Activated CD4-positive, alpha-beta T cell treated with anti-CD3 and anti-CD28 coated beads for 24 hours (primary cell): ENCODE measurements around the gene MRPL54.

Experiments used
- DNase-seq, 2 donors: peaks; one replicate each; pipeline ENCODE4 v3.0.0-alpha.2; 2020; ENCODE audit warnings: low read depth in 2 of 2

Gene MRPL54

GRCh38 chr19:3762501-3763459 lies at the start of gene MRPL54:
MRPL54 (plus strand) TSS chr19:3762682; CDS start chr19:3762701, 19 bp downstream.
- peak; percentile 98 to 99 for DNase-seq

DNA sequence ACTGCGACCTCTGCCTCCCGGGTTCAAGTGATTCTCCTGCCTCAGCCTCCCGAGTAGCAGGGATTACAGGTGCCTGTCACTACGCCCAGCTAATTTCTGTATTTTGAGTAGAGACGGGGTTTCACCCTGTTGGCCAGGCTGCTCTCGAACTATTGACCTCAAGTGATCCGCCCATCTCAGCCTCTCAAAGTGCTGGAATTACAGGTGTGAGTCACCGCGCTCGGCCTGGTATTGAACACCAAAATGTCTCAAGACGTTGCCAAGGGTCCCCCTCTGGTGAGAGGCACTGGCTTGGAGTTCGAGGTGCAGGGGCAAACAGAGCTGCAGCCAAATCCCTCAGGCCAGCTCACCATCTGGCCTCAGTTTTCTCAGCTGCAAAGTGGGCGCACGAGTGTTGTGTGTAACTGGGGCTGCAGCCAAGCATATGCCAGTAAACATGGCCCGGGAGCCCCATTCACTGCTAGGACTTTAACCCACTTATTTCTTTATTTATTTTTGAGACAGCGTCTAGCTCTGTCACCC lies 46.3 kb upstream of the MRPL54 start:
- no peak for DNase-seq

GRCh38 chr19:3719868-3720267 lies 42.6 kb upstream of the MRPL54 start:
- DNase-seq = no peak

DNA sequence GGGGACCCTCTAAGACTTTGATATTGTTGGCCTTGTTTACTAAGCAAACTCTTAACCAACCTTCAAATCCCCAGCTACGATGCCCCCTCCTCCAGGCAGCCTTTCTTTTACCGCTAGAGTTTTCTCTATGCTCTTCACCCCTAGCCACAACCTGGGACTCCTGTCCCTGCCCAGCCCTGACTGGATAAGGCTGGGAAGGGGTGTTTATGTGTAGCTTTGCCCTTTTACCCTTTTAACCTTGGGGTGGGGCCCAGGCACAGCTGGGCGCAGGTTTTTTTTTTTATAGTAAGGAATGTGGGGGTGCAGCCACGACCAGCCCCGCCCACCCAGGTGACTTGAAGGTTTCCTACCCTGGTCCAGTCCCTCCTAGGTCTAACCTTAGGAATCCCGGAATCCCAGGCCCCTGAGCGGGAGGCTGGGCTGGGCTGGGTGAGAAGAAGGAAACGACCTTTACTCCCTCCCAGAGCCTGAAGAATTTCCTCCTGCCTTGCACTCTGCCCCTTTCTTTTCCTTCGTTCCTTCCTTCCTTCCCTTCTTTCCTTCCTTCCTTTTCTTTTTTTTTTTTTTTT lies 42.0 kb upstream of the MRPL54 start:
- no peak for DNase-seq

- DNase-seq = peak; percentile 85 to 87
These were observed 41.2 kb upstream of the MRPL54 start for GRCh38 chr19:3721131-3721886.

- no peak for DNase-seq
These were observed 40.5 kb upstream of the MRPL54 start for GRCh38 chr19:3721887-3722442.

DNA sequence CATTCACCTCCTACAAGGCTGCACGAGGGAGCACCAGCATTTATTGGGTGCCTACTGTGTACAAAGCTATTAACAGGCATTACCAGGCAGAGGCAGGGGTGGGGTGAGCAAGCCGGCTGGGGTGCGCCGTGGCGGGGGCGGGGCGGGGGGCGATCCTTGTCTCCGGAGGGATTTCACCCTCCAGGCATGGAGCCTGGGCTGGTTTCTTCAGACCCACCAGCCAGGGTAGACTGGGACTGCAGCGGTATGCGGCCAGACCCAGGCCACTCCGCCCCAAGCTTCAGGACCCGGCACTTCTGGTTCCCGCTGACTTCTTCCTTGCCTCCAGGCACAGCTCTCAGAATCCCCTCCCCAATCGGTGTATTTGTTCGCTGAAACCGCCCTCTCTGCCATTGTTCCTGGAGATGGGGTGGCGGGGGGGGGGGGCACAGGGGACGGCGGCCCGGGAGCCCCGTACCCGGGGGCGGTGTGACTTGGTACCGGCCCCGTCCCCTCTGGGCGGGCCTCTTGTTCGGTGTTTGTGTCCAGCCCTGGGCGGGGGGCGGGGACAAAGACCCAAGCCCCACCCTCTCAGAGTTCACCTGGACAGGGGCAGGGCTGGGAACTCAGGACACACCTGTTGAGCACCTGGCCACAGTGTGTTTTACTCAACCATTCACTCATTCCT lies 39.9 kb upstream of the MRPL54 start:
- no peak for DNase-seq

- no peak for DNase-seq
These were observed 39.4 kb upstream of the MRPL54 start for GRCh38 chr19:3723110-3723488.

GRCh38 chr19:3723883-3724282 lies 38.6 kb upstream of the MRPL54 start:
- no peak for DNase-seq

DNA sequence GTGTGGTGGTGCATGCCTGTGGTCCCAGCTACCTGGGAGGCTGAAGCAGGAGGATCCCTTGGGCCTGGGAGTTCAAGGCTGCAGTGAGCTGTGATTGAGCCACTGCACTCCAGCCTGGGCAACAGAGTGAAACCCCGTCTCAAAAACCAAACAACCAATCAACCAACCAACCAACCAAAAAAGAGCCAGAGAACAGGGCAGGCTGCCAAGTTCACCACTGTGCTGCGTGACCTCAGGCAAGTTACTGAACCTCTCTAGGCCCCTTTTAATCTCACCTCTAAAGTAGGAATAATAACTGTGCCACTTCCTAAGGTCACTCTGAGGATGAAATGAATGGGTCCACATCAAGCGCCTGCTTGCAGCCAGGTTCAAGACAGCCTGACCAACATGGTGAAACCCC lies 37.4 kb upstream of the MRPL54 start:
- DNase-seq = no peak

GRCh38 chr19:3725640-3726310 lies 36.7 kb upstream of the MRPL54 start:
- no peak for DNase-seq

GRCh38 chr19:3730457-3730958 lies 32.0 kb upstream of the MRPL54 start:
- DNase-seq = no peak

- DNase-seq = no peak
These were observed 30.4 kb upstream of the MRPL54 start for GRCh38 chr19:3732108-3732507.

- no peak for DNase-seq
These were observed 28.8 kb upstream of the MRPL54 start for GRCh38 chr19:3733549-3734309.

DNA sequence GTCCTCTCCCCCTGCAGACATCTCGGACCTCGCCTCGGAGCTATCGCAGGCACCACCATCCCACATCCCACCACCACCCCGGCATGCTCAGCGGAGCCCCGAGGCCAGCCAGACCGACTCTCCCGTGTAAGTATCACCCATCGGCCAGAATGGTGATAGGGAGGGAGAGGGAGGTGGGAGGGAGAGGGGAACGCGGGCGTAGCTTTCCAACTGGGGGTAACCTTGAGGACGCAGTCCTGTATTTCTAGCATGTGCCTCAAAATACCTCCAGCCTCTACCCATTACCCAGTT lies 28.2 kb upstream of the MRPL54 start:
- DNase-seq = no peak

DNA sequence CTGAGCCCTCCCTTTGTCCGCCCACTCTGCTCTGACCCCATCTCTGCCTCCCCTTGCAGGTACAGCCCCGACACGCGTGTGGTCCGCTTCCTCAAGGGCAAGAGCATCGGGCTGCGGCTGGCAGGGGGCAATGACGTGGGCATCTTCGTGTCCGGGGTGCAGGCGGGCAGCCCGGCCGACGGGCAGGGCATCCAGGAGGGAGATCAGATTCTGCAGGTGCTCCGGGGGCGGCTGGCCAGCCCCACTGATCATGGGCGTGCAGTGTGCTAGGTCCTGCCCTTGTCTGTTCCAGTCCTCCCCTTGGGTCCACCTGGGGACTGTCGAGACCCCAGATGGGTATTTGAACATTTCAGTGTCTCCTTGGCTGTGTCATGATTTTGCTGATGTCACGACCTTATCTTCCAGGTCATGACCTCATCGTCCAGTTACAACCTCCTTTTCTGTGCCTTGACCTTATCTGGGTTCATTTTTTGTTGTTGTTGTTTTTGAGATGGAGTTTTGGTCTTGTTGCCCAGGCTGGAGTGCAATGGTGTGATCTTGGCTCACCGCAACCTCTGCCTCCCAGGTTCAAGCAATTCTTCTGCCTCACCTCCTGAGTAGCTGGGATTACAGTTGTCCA lies 26.3 kb upstream of the MRPL54 start:
- no peak for DNase-seq

GRCh38 chr19:3737487-3738205 lies 24.8 kb upstream of the MRPL54 start:
- DNase-seq = no peak

DNA sequence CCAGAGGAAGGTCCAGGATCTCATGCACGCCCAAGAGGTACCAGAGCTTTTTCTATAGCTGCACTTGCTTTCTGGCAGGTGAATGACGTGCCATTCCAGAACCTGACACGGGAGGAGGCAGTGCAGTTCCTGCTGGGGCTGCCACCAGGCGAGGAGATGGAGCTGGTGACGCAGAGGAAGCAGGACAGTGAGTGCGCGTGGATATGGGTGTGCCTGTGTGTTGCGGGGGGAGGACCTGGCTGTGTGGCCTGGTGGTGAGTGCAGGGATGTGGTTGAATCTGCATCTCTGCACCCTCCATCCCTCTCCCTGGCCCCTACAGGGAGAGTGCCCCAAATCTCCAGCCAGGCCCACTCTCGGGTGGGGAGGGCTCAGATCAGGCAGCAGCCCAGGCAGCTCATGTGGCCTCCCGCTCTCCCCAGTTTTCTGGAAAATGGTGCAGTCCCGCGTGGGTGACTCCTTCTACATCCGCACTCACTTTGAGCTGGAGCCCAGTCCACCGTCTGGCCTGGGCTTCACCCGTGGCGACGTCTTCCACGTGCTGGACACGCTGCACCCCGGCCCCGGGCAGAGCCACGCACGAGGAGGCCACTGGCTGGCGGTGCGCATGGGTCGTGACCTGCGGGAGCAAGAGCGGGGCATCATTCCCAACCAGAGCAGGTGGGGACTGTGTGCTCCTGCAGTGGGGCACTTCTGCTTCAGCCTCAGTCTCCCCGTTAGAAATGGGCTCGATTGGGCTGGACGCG lies 23.8 kb upstream of the MRPL54 start:
- DNase-seq = no peak
